Measurements from ENCODE around the gene P2RY12.

The P2RY12 gene

DNA sequence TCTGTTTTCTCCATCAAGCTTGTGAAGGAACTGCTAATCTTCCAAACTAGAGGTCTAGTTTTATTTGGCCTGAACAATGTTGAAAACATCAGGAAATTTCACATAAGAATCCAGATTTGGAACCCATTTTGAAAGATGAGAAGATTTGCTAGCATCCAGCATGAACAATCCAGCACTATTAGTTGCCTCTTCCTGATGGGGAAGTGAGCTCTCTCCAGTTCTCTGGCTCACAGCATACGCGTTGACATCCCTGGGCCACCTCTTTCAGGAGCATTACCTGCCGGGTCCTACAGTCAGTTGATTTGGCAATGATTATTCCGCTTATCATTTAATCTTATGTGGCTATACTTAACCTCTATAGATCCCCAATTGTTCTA, 78.8 kb downstream of the P2RY12 start:
- TF ChIP-seq, protein P1, sequence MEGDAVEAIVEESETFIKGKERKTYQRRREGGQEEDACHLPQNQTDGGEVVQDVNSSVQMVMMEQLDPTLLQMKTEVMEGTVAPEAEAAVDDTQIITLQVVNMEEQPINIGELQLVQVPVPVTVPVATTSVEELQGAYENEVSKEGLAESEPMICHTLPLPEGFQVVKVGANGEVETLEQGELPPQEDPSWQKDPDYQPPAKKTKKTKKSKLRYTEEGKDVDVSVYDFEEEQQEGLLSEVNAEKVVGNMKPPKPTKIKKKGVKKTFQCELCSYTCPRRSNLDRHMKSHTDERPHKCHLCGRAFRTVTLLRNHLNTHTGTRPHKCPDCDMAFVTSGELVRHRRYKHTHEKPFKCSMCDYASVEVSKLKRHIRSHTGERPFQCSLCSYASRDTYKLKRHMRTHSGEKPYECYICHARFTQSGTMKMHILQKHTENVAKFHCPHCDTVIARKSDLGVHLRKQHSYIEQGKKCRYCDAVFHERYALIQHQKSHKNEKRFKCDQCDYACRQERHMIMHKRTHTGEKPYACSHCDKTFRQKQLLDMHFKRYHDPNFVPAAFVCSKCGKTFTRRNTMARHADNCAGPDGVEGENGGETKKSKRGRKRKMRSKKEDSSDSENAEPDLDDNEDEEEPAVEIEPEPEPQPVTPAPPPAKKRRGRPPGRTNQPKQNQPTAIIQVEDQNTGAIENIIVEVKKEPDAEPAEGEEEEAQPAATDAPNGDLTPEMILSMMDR (IDR thresholded peaks at IDR 0.05; ENCODE audit: borderline replicate concordance, control extremely low read depth, extremely low read depth, insufficient read depth, missing control alignments): no peak
- no peak for DNase-seq (ENCODE audit: low spot score)
- in situ Hi-C loops (cut with MboI; ENCODE audit: low sequenced_read_pairs, unreplicated experiment): no loop called here

DNA sequence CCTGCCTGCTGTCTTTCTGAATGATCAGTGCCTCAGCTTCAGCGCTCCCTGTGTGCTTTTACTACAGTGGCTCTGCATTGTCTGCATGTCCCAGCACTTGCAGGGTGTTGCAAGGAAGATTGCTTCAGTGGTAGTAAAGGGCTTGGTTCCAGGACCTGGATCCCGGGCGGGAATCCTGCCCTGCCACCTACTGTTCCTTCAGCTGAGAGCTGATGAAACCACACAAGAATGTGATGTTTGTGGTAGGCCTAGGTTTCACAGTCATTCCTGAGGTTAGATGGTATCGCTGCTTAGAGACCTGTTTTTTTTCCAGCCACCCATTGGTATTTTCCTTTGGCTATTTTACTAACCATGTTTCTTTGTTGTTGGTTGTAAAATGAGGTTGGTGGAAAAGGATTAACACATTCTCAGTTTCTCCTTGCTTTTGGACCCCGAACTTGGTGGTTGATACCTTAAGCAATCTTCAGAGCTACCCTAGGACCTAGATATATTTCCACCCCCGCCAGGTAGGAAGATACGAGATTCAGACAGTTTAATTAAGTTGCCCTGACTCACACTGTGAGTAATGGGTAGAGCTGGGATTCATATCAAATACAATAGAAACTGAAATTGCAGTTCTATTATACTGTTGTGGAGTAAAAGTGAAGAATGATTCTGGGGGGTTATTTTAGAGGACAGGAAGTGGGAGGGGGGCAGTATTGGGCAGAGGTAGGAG, 79.3 kb downstream of the P2RY12 start:
- DNase-seq (ENCODE audit: low spot score): no peak
- TF ChIP-seq, protein P1 (IDR thresholded peaks at IDR 0.05; ENCODE audit: borderline replicate concordance, control extremely low read depth, extremely low read depth, insufficient read depth, missing control alignments): no peak
- in situ Hi-C loops (cut with MboI; ENCODE audit: low sequenced_read_pairs, unreplicated experiment): no loop called here

DNA sequence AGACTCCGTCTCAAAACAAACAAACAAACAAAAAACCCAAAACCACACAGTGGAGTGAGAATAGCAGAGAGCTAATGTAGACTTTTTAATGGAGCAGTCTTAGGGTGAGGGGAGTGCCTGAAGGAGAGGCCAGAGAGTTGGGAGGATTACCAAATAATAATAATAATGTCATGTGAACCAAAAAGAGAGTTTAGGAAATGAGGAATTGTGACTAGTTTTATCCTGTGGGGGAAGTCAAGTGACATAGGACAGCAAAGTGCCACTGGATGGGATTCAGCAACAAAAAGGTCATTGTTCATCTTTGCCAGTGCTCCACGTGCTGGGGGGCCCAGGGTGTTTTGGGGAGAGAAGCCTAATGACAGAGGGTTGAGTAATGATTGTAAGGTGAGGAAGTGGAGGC, 80.8 kb downstream of the P2RY12 start:
- in situ Hi-C loops (cut with MboI; ENCODE audit: low sequenced_read_pairs, unreplicated experiment): no loop called here
- TF ChIP-seq, protein P1 (IDR thresholded peaks at IDR 0.05; ENCODE audit: borderline replicate concordance, control extremely low read depth, extremely low read depth, insufficient read depth, missing control alignments): no peak
- no peak for DNase-seq (ENCODE audit: low spot score)

DNA sequence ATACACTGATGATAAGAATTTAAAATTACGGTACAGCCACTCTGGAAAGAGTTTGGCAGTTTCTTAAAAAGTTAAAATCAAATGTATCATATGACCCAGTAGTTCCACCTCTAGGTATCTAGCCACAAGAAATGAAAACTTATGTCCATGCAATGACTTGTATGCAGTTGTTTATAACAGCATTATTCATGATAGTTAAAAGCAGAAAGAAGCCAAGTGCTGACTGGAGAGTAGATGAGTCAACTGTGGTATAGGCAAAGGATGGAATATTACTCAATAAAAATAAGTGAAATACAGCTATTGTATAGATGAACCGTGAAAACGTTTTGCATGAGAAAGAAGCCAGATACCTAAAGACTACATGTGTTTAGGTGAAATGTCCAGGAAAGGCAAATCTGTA, 82.8 kb downstream of the P2RY12 start:
- in situ Hi-C loops (cut with MboI; ENCODE audit: low sequenced_read_pairs, unreplicated experiment): no loop called here
- TF ChIP-seq, protein P1 (IDR thresholded peaks at IDR 0.05; ENCODE audit: borderline replicate concordance, control extremely low read depth, extremely low read depth, insufficient read depth, missing control alignments): no peak
- DNase-seq (ENCODE audit: low spot score): no peak

DNA sequence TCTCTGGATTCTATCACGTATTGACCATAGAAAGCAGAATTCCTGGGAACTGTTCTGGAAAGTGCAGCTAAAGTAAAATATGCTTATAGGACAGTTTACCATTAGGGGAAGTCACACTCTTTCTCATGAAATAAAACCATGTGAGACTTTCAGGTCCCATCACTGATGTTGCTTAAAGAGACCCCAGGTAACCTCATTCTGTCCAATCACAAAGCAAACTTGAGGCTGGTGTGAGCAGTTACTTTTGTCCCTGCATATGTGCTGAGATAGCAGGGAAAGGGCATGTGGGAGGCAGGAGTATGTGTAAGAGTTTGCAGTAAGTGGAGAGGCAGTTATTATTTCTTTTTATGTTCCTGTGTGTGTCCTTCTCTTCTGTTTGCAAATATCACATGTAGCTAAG, 84.0 kb downstream of the P2RY12 start:
- no peak for DNase-seq (ENCODE audit: low spot score)
- in situ Hi-C loops (cut with MboI; ENCODE audit: low sequenced_read_pairs, unreplicated experiment): no loop called here
- TF ChIP-seq, protein P1 (IDR thresholded peaks at IDR 0.05; ENCODE audit: borderline replicate concordance, control extremely low read depth, extremely low read depth, insufficient read depth, missing control alignments): no peak

DNA sequence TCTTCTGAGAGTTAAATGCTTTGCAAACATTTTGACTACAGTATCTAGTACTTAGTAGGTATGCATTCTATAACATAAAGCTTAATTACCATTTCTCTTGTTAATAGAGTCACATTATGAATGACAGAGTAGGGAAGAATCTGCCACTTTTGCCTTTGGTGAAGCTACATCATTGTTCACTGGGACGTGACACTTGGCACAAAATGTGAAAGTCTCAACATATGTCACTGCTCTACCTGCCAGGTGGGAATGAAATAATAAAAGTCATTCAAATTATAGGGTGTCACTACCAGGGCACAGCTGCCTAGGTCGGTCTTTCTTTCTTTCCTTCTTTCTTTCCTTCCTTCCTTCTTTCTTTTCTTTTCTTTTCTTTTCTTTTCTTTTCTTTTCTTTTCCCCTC, 85.5 kb downstream of the P2RY12 start:
- in situ Hi-C loops (cut with MboI; ENCODE audit: low sequenced_read_pairs, unreplicated experiment): no loop called here
- TF ChIP-seq, protein P1 (IDR thresholded peaks at IDR 0.05; ENCODE audit: borderline replicate concordance, control extremely low read depth, extremely low read depth, insufficient read depth, missing control alignments): no peak
- DNase-seq (ENCODE audit: low spot score): no peak
